ENCODE data around the gene RBM34.
"Not testable (repeated sequence)": the region's sequence is repeated elsewhere in the genome, so short reads cannot be mapped to it uniquely, and the experiment has no call there.

- TF ChIP-seq CTCF (conservative IDR thresholded peaks at IDR 0.05); EZH2 (IDR thresholded peaks at IDR 0.05; ENCODE audit: low read depth): not testable (repeated sequence)
Measured at GRCh38 chr1:235091319-235092044, 69.6 kb downstream of the RBM34 start.

Measured in PC-9 (cell line).